Astrocyte (in vitro differentiated cells and primary cell): ENCODE results near the gene FAM3C. TPM values are rescaled to one million over a fixed set of nuclear protein-coding genes. Genes with fewer than 3 reads are reported as not detected.

ENCODE experiments used
- DNase-seq: peaks from one replicate; pipeline ENCODE4 v3.0.0-alpha.2; 2010; ENCODE audit warnings: low read depth
- FAIRE-seq: peaks from 2 replicates; lab custom pipeline; 2011; peaks lifted over from hg19 to GRCh38; lab: Jason Lieb, UNC
- H2AFZ ChIP-seq: 2 replicates; pipeline ENCODE4 v1.6.0; 2012; ENCODE audit warnings: low read depth, low read length, inconsistent platforms
- H3K27ac ChIP-seq: 2 replicates; pipeline ENCODE4 v1.5.1; 2011; ENCODE audit warnings: low read depth, low read length, inconsistent platforms
- H3K27me3 ChIP-seq: 2 replicates; pipeline ENCODE4 v1.6.0; 2011; ENCODE audit warnings: low read length, inconsistent platforms; ENCODE audit not compliant: insufficient read depth
- H3K36me3 ChIP-seq: 2 replicates; pipeline ENCODE4 v1.5.1; 2011; ENCODE audit warnings: low read length, inconsistent platforms; ENCODE audit not compliant: insufficient read depth
- H3K4me1 ChIP-seq: 2 replicates; pipeline ENCODE4 v1.5.1; 2011; ENCODE audit warnings: low read length, inconsistent platforms; ENCODE audit not compliant: insufficient read depth
- H3K4me2 ChIP-seq: 2 replicates; pipeline ENCODE4 v1.6.0; 2012; ENCODE audit warnings: low read length, inconsistent platforms
- H3K4me3 ChIP-seq: 2 replicates; pipeline ENCODE4 v1.5.1; 2011; ENCODE audit warnings: low read depth, mild to moderate bottlenecking, low read length, inconsistent platforms; ENCODE audit not compliant: insufficient read depth
- H3K79me2 ChIP-seq: 2 replicates; pipeline ENCODE4 v1.6.0; 2012; ENCODE audit warnings: mild to moderate bottlenecking, low read length, inconsistent platforms; ENCODE audit not compliant: insufficient read depth
- H3K9ac ChIP-seq: 2 replicates; pipeline ENCODE4 v1.6.0; 2012; ENCODE audit warnings: mild to moderate bottlenecking, low read length, inconsistent platforms
- H3K9me3 ChIP-seq: 2 replicates; pipeline ENCODE4 v1.5.1; 2012; ENCODE audit warnings: low read depth, mild to moderate bottlenecking, low read length, inconsistent platforms; ENCODE audit not compliant: insufficient read depth
- H4K20me1 ChIP-seq: 2 replicates; pipeline ENCODE4 v1.6.0; 2012; ENCODE audit warnings: low read length, inconsistent platforms; ENCODE audit not compliant: insufficient read depth
- H3K27ac Mint-ChIP-seq: one replicate; pipeline ENCODE4 v1.8.0; 2021; ENCODE audit warnings: mild to moderate bottlenecking, mixed read lengths; ENCODE audit not compliant: unreplicated experiment
- H3K27me3 Mint-ChIP-seq: one replicate; pipeline ENCODE4 v1.8.0; 2021; ENCODE audit warnings: low read depth, mixed read lengths; ENCODE audit not compliant: unreplicated experiment
- H3K36me3 Mint-ChIP-seq: one replicate; pipeline ENCODE4 v1.8.0; 2021; ENCODE audit warnings: low read depth, mixed read lengths; ENCODE audit not compliant: unreplicated experiment
- H3K4me1 Mint-ChIP-seq: one replicate; pipeline ENCODE4 v1.8.0; 2021; ENCODE audit warnings: low read depth, mixed read lengths; ENCODE audit not compliant: unreplicated experiment
- H3K4me3 Mint-ChIP-seq: one replicate; pipeline ENCODE4 v1.8.0; 2021; ENCODE audit warnings: mild to moderate bottlenecking, moderate library complexity, mixed read lengths; ENCODE audit not compliant: unreplicated experiment
- H3K9me3 Mint-ChIP-seq: one replicate; pipeline ENCODE4 v1.8.0; 2021; ENCODE audit warnings: mild to moderate bottlenecking, mixed read lengths; ENCODE audit not compliant: unreplicated experiment
- CTCF ChIP-seq: IDR thresholded peaks from 2 replicates; pipeline ENCODE4 v1.5.1; 2011; ENCODE audit warnings: low read depth, mild to moderate bottlenecking, inconsistent platforms, low read length, moderate library complexity; ENCODE audit not compliant: insufficient read depth
- EZH2 ChIP-seq: IDR thresholded peaks from 2 replicates; pipeline ENCODE4 v1.6.1; 2012; ENCODE audit warnings: mild to moderate bottlenecking, low read length, inconsistent platforms; ENCODE audit not compliant: insufficient read depth
- total RNA-seq: library from RNA; stranded (reverse); gene quantifications from 2 replicates; pipeline ENCODE4 v1.2.1, GENCODE V29; 2021

FAM3C gene
- total RNA-seq, 1 donor from 2014 or later: 71.8 TPM

- Histone ChIP-seq H3K9ac (no peak overlapping the region), H3K4me1 (peaks cover 7% of the 10 kb centered on the region), H3K27ac (no peak overlapping the region), H3K4me2 (no peak overlapping the region), H4K20me1 (no peaks in the 10 kb centered on the region), H2AFZ (no peak overlapping the region), H3K79me2 (no peaks in the 10 kb centered on the region), H3K36me3 (no peaks in the 10 kb centered on the region), H3K27me3 (no peaks in the 10 kb centered on the region), H3K4me3 (no peak overlapping the region), H3K9me3 (no peaks in the 10 kb centered on the region)
- TF ChIP-seq EZH2 (no peak), CTCF (no peak)
- FAIRE-seq (no peak), DNase-seq (no peak)
- no peaks in the 10 kb centered on the region for H3K36me3 Mint-ChIP-seq
- peaks cover 2% of the 10 kb centered on the region for H3K9me3 Mint-ChIP-seq
- no peak overlapping the region for H3K27ac Mint-ChIP-seq
- no peaks in the 10 kb centered on the region for H3K27me3 Mint-ChIP-seq
- no peak overlapping the region for H3K4me3 Mint-ChIP-seq
- H3K4me1 Mint-ChIP-seq: peaks cover 10% of the 10 kb centered on the region
Measured at GRCh38 chr7:121307021-121307574, 89.0 kb downstream of the FAM3C start.

DNA sequence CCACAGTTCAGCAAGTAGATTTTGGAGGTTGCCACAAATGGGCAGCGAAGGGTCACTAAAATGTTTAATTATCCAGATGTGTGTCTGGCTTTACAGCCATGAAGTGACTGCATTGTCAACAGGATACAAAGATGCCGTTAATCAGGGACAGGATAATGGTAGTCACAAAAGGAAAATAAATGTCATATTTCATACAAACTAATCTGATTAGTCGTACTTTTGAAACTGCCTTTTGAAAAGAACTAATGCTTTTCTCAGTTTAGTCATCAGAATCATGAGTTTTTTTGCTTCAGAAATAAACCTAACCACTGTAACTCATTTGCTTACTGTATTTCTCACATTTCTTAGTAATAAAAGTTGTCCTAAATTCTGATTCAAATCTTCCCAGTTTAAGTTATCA is 89.5 kb downstream of the FAM3C start:
- no peak for TF ChIP-seq CTCF
- no peak for TF ChIP-seq EZH2
- Histone ChIP-seq H2AFZ (no peak overlapping the region), H3K4me3 (no peak overlapping the region), H3K27ac (no peak overlapping the region), H3K27me3 (no peaks in the 10 kb centered on the region), H3K79me2 (no peaks in the 10 kb centered on the region), H3K36me3 (no peaks in the 10 kb centered on the region), H3K4me2 (no peak overlapping the region), H3K4me1 (peaks cover 12% of the 10 kb centered on the region), H3K9ac (no peak overlapping the region), H4K20me1 (no peaks in the 10 kb centered on the region), H3K9me3 (no peaks in the 10 kb centered on the region)
- Mint-ChIP-seq H3K27me3 (no peaks in the 10 kb centered on the region), H3K4me1 (peaks cover 16% of the 10 kb centered on the region), H3K36me3 (no peaks in the 10 kb centered on the region), H3K9me3 (peaks cover 2% of the 10 kb centered on the region), H3K4me3 (no peak overlapping the region), H3K27ac (no peak overlapping the region)
- FAIRE-seq (no peak), DNase-seq (no peak)

DNA sequence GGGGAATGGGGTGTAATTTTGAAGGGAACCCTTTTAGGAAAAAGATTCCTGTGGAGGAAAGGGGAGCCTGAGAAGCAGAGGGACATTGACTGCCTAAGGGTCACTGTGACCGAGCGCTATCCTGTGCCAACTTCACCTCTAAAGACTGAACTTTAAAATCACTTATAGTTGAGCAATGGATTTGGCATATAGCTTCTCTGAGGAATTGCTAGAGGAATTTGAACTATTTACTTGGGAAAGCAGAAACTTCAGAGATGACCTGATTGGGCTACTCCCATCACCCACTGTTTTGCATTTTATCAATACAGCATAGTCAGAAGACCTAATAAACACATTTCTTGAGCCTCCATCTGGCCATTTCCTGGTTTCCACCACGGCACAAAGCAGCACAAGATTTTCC is 91.0 kb downstream of the FAM3C start:
- DNase-seq (peak; percentile 16), FAIRE-seq (peak; percentile 55)
- no peak overlapping the region for H3K27ac ChIP-seq
- no peak overlapping the region for H3K9ac ChIP-seq
- peaks cover 17% of the 10 kb centered on the region for H3K4me1 ChIP-seq
- H3K27me3 ChIP-seq: no peaks in the 10 kb centered on the region
- no peaks in the 10 kb centered on the region for H3K79me2 ChIP-seq
- H3K9me3 ChIP-seq: no peaks in the 10 kb centered on the region
- peaks cover 18% of the 10 kb centered on the region for H3K4me1 Mint-ChIP-seq
- H4K20me1 ChIP-seq: no peaks in the 10 kb centered on the region
- TF ChIP-seq EZH2: no peak
- TF ChIP-seq CTCF: no peak
- H3K27me3 Mint-ChIP-seq: no peaks in the 10 kb centered on the region
- no peaks in the 10 kb centered on the region for H3K36me3 Mint-ChIP-seq
- no peaks in the 10 kb centered on the region for H3K36me3 ChIP-seq
- H3K9me3 Mint-ChIP-seq: peaks cover 2% of the 10 kb centered on the region
- H3K27ac Mint-ChIP-seq: no peak overlapping the region
- no peak overlapping the region for H3K4me3 Mint-ChIP-seq
- H2AFZ ChIP-seq: no peak overlapping the region
- H3K4me2 ChIP-seq: no peak overlapping the region
- no peak overlapping the region for H3K4me3 ChIP-seq
